Common myeloid progenitor, CD34-positive (primary cell): ENCODE measurements around the gene FHDC1. TPM values are rescaled to one million over a fixed set of nuclear protein-coding genes. Genes with fewer than 3 reads are reported as not detected.
A peak's percentile ranks its signal among the peaks of the same experiment; 100 is the strongest.
"Not testable (repeated sequence)": the region's sequence is repeated elsewhere in the genome, so short reads cannot be mapped to it uniquely, and the experiment has no call there.

Source experiments
- CTCF ChIA-PET: fragments of 350-600 bp; sonication (Branson Sonifier 250); formaldehyde crosslinking; loops from one replicate; lab custom pipeline; 2021; ENCODE audit warnings: antibody characterized with exemption; lab: Charles Lee
- POLR2A ChIA-PET: fragments of 350-600 bp; sonication (Branson Sonifier 250); formaldehyde crosslinking; loops from one replicate; lab custom pipeline; 2021; ENCODE audit warnings: antibody characterized with exemption; lab: Charles Lee
- DNase-seq, 3 donors: peaks; one replicate each; pipeline versions ENCODE4 v3.0.0 to v3.0.0-alpha.2; 2013
- H3K27ac ChIP-seq, 2 experiments: 1 replicate in 1 of 2; 2 replicates in 1 of 2; pipeline ENCODE4 v1.7.0; 2013; ENCODE audit warnings: inconsistent platforms in 2 of 2, low read length in 2 of 2, mild to moderate bottlenecking in 2 of 2, low read depth in 1 of 2, moderate library complexity in 1 of 2; ENCODE audit not compliant: severe bottlenecking in 2 of 2, insufficient read depth in 1 of 2, poor library complexity in 1 of 2
- H3K27me3 ChIP-seq, 5 experiments: replicated peaks in 2 of 5; 1 replicate in 3 of 5; 2 replicates in 2 of 5; pipeline versions ENCODE4 v1.6.1 to v1.7.0; 2013; ENCODE audit warnings: low read length in 4 of 5, mild to moderate bottlenecking in 2 of 5, moderate library complexity in 2 of 5, inconsistent platforms in 1 of 5; ENCODE audit not compliant: insufficient read depth in 5 of 5, control insufficient read depth in 4 of 5
- H3K36me3 ChIP-seq, 4 experiments: 1 replicate in 2 of 4; 2 replicates in 2 of 4; pipeline versions ENCODE4 v1.6.1 to v1.7.0; 2013; ENCODE audit warnings: low read length in 3 of 4, control low read depth in 1 of 4, mild to moderate bottlenecking in 1 of 4; ENCODE audit not compliant: control insufficient read depth in 4 of 4, insufficient read depth in 4 of 4
- H3K4me1 ChIP-seq, 4 experiments: 1 replicate in 3 of 4; 2 replicates in 1 of 4; pipeline versions ENCODE4 v1.6.1 to v1.7.1; 2013; ENCODE audit warnings: low read length in 3 of 4, mild to moderate bottlenecking in 3 of 4, control low read depth in 1 of 4, inconsistent platforms in 1 of 4, moderate library complexity in 1 of 4; ENCODE audit not compliant: control insufficient read depth in 4 of 4, insufficient read depth in 4 of 4; ENCODE audit errors: control extremely low read depth in 1 of 4
- H3K4me3 ChIP-seq, 7 experiments: 1 replicate in 4 of 7; 2 replicates in 3 of 7; pipeline versions ENCODE4 v1.5.1 to v1.7.0; 2013; ENCODE audit warnings: mild to moderate bottlenecking in 7 of 7, low read length in 6 of 7, moderate library complexity in 6 of 7, inconsistent platforms in 2 of 7, low read depth in 2 of 7, control low read depth in 1 of 7; ENCODE audit not compliant: insufficient read depth in 4 of 7, control insufficient read depth in 1 of 7; ENCODE audit errors: extremely low read depth in 1 of 7
- H3K9me3 ChIP-seq, 5 experiments: 1 replicate in 4 of 5; 2 replicates in 1 of 5; pipeline versions ENCODE4 v1.6.1 to v1.7.1; 2013; ENCODE audit warnings: low read length in 4 of 5, mild to moderate bottlenecking in 2 of 5, inconsistent platforms in 1 of 5, low read depth in 1 of 5, moderate library complexity in 1 of 5; ENCODE audit not compliant: control insufficient read depth in 4 of 5, insufficient read depth in 2 of 5; ENCODE audit errors: control extremely low read depth in 1 of 5
- WGBS: methylation state at CpG from one replicate; pipeline ENCODE4 v1.1.5; 2013; ENCODE audit not compliant: insufficient coverage; 5-methylcytosine and 5-hydroxymethylcytosine counted together
- polyA plus RNA-seq: library from polyadenylated mRNA; unstranded; fragments of 120-200 nt; gene quantifications from one replicate; pipeline ENCODE4 v1.2.1, GENCODE V29; 2013

Gene FHDC1
- polyA plus RNA-seq = 0.08 TPM

GRCh38 chr4:152935631-152936445 lies at the start of gene FHDC1:
TSS of gene FHDC1 (plus strand) at chr4:152936323. CDS start at chr4:152943058, 6,735 bp downstream.
- H3K4me3 ChIP-seq = peak within 1 kb of the TSS; percentile 24 to 81 (median 64)
- H3K27ac ChIP-seq = no peak within 1 kb of the TSS
- WGBS = under 1% methylated on average over 45 of the region's 75 CpGs
- CTCF ChIA-PET = interaction anchor here (0.6 to 2.2 kb wide), 7 partner anchors 24 to 374 kb away, joined by 3 to 12 read pairs (median 3); no protein-coding TSS in a partner anchor
- POLR2A ChIA-PET = no interaction called here
- H3K4me1 ChIP-seq = peaks cover 5 to 32% (median 30%) of the 10 kb centered on the region in 4 experiments
- H3K36me3 ChIP-seq = no peaks in the 10 kb centered on the region
- H3K9me3 ChIP-seq = no peaks in the 10 kb centered on the region
- DNase-seq = peak; percentile 10 to 61 (median 37)
- peaks cover 5 to 76% (median 29%) of the 10 kb centered on the region in 5 experiments for H3K27me3 ChIP-seq

GRCh38 chr4:152887981-152888380 lies 48.1 kb upstream of the FHDC1 start:
- peaks cover 0 to 12% (median 6%) of the 10 kb centered on the region in 4 experiments for H3K36me3 ChIP-seq
- H3K4me3 ChIP-seq = no peak overlapping the region
- no peaks in the 10 kb centered on the region for H3K27me3 ChIP-seq
- no peak for DNase-seq
- no peak overlapping the region for H3K27ac ChIP-seq
- ChIA-PET CTCF (interaction anchor here (0.8 to 1.8 kb wide), 3 partner anchors 8 to 195 kb away, joined by 3 to 6 read pairs (median 3); no protein-coding TSS in a partner anchor), POLR2A (no interaction called here)
- 100% methylated on average over 1 of the region's 6 CpGs for WGBS
- H3K4me1 ChIP-seq = no peaks in the 10 kb centered on the region
- no peaks in the 10 kb centered on the region for H3K9me3 ChIP-seq

- H3K4me3 ChIP-seq = no peak overlapping the region
- 93% methylated on average over 2 of the region's 2 CpGs for WGBS
- H3K27me3 ChIP-seq = no peaks in the 10 kb centered on the region
- H3K4me1 ChIP-seq = peaks cover 3 to 14% (median 8%) of the 10 kb centered on the region in 4 experiments
- no peak overlapping the region for H3K27ac ChIP-seq
- no peak for DNase-seq
- H3K36me3 ChIP-seq = peaks cover 0 to 9% (median 4%) of the 10 kb centered on the region in 4 experiments
- ChIA-PET CTCF (interaction anchor here (0.9 to 1.1 kb wide), 2 partner anchors 12 to 29 kb away, joined by 3 to 4 read pairs; no protein-coding TSS in a partner anchor), POLR2A (no interaction called here)
- H3K9me3 ChIP-seq = no peaks in the 10 kb centered on the region
Measured at GRCh38 chr4:152892974-152893373, 43.1 kb upstream of the FHDC1 start.

GRCh38 chr4:152894673-152895072 lies 41.5 kb upstream of the FHDC1 start:
- CTCF ChIA-PET = no interaction called here
- no peak for DNase-seq
- Histone ChIP-seq H3K36me3 (peaks cover 0 to 5% (median 2%) of the 10 kb centered on the region in 4 experiments), H3K27ac (no peak overlapping the region), H3K4me1 (peaks cover 3 to 15% (median 9%) of the 10 kb centered on the region in 4 experiments), H3K4me3 (no peak overlapping the region), H3K9me3 (no peaks in the 10 kb centered on the region), H3K27me3 (no peaks in the 10 kb centered on the region)
- POLR2A ChIA-PET = no interaction called here
- WGBS = 100% methylated on average over 1 of the region's 1 CpG

- DNase-seq = peak in 2 of 3 donors; percentile 46 to 58
- ChIA-PET POLR2A (no interaction called here), CTCF (interaction anchor here (0.7 to 1.1 kb wide), 2 partner anchors 9 to 37 kb away, joined by 3 read pairs; no protein-coding TSS in a partner anchor)
- Histone ChIP-seq H3K27ac (no peak overlapping the region), H3K27me3 (no peaks in the 10 kb centered on the region), H3K4me1 (peaks cover 3 to 15% (median 9%) of the 10 kb centered on the region in 4 experiments), H3K4me3 (no peak overlapping the region), H3K36me3 (peaks cover 0 to 3% (median under 1%) of the 10 kb centered on the region in 4 experiments), H3K9me3 (no peaks in the 10 kb centered on the region)
- no CpG with 5 or more reads among the region's 1 CpG for WGBS
Measured at GRCh38 chr4:152896811-152897210, 39.3 kb upstream of the FHDC1 start.

GRCh38 chr4:152898133-152898532 lies 38.0 kb upstream of the FHDC1 start:
- WGBS = 57% methylated on average over 6 of the region's 6 CpGs
- H3K36me3 ChIP-seq, H3K4me3 ChIP-seq, H3K9me3 ChIP-seq, H3K27me3 ChIP-seq, POLR2A ChIA-PET, CTCF ChIA-PET, H3K27ac ChIP-seq: not testable (repeated sequence)
- DNase-seq = peak; percentile 5 to 52 (median 23)
- H3K4me1 ChIP-seq = peaks cover 3 to 15% (median 9%) of the 10 kb centered on the region in 4 experiments

- Histone ChIP-seq H3K27me3 (no peaks in the 10 kb centered on the region), H3K4me3 (no peak overlapping the region), H3K9me3 (no peaks in the 10 kb centered on the region), H3K36me3 (peaks cover 0 to 2% (median 0%) of the 10 kb centered on the region in 4 experiments), H3K4me1 (peaks cover 3 to 15% (median 9%) of the 10 kb centered on the region in 4 experiments), H3K27ac (no peak overlapping the region)
- CTCF ChIA-PET = interaction anchor here (0.9 kb wide), 1 partner anchor 111 kb away, joined by 3 read pairs; no protein-coding TSS in a partner anchor
- POLR2A ChIA-PET = no interaction called here
- no peak for DNase-seq
Measured at GRCh38 chr4:152898606-152899005, 37.5 kb upstream of the FHDC1 start.
